Measurements from ENCODE around the gene GLI3. TPM values are rescaled to one million over a fixed set of nuclear protein-coding genes. Genes with fewer than 3 reads are reported as not detected.

GLI3 gene
- total and polyA plus RNA-seq, 2 donors (not counting 1 experiment from before 2014, with no cell fraction given) = 6.4 to 6.5 TPM

GRCh38 chr7:42138691-42139090, 98.3 kb downstream of the GLI3 start:
- no peaks in the 10 kb centered on the region for H3K79me2 ChIP-seq (ENCODE audit: control insufficient read depth, insufficient read depth, low read length)
- H4K20me1 ChIP-seq (ENCODE audit: control insufficient read depth, extremely low read depth, insufficient read depth, low read length) = no peaks in the 10 kb centered on the region

GRCh38 chr7:42137941-42138340, 99.1 kb downstream of the GLI3 start:
- TF ChIP-seq CTCF (conservative IDR thresholded peaks at IDR 0.05 in 1 of 2, IDR thresholded peaks at IDR 0.05 in 1 of 2; ENCODE audit: low read depth in 1 of 2, low read length in 2 of 2) = no peak
- TF ChIP-seq EZH2 (IDR thresholded peaks at IDR 0.05; ENCODE audit: low read length, missing control alignments) = no peak
- Histone ChIP-seq H2AFZ (ENCODE audit: low read length) (no peak overlapping the region), H3K4me1 (ENCODE audit: control insufficient read depth, extremely low read depth, insufficient read depth, low read length) (no peaks in the 10 kb centered on the region), H3K79me2 (ENCODE audit: control insufficient read depth, insufficient read depth, low read length) (no peaks in the 10 kb centered on the region), H3K27ac (ENCODE audit: insufficient read depth, low read length) (no peak overlapping the region), H4K20me1 (ENCODE audit: control insufficient read depth, extremely low read depth, insufficient read depth, low read length) (no peaks in the 10 kb centered on the region), H3K4me3 (replicated peaks in 1 of 4; ENCODE audit: control extremely low read depth in 1 of 4, insufficient read depth in 1 of 4, low read depth in 3 of 4, low read length in 4 of 4) (no peak overlapping the region), H3K36me3 (ENCODE audit: control insufficient read depth, insufficient read depth, low read length) (no peaks in the 10 kb centered on the region), H3K9me3 (ENCODE audit: control insufficient read depth, insufficient read depth, low read depth, low read length) (no peaks in the 10 kb centered on the region), H3K9ac (ENCODE audit: insufficient read depth, low read length) (no peak overlapping the region), H3K4me2 (ENCODE audit: extremely low read depth, insufficient read depth, low read length) (no peak overlapping the region), H3K27me3 (ENCODE audit: control insufficient read depth, insufficient read depth, low read length) (no peaks in the 10 kb centered on the region)
- no peak for DNase-seq (ENCODE audit: low read depth in 2 of 2)

More at GRCh38 chr7:42138691-42139090, 98.3 kb downstream of the GLI3 start:
- H3K4me1 ChIP-seq (ENCODE audit: control insufficient read depth, extremely low read depth, insufficient read depth, low read length) = peaks cover under 1% of the 10 kb centered on the region
- H2AFZ ChIP-seq (ENCODE audit: low read length) = no peak overlapping the region
- no peaks in the 10 kb centered on the region for H3K36me3 ChIP-seq (ENCODE audit: control insufficient read depth, insufficient read depth, low read length)
- DNase-seq (ENCODE audit: low read depth in 2 of 2) = no peak
- no peak overlapping the region for H3K4me2 ChIP-seq (ENCODE audit: extremely low read depth, insufficient read depth, low read length)
- H3K27me3 ChIP-seq (ENCODE audit: control insufficient read depth, insufficient read depth, low read length) = no peaks in the 10 kb centered on the region
- H3K27ac ChIP-seq (ENCODE audit: insufficient read depth, low read length) = no peak overlapping the region
- no peak overlapping the region for H3K9ac ChIP-seq (ENCODE audit: insufficient read depth, low read length)
- TF ChIP-seq EZH2 (IDR thresholded peaks at IDR 0.05; ENCODE audit: low read length, missing control alignments) (no peak), CTCF (conservative IDR thresholded peaks at IDR 0.05 in 1 of 2, IDR thresholded peaks at IDR 0.05 in 1 of 2; ENCODE audit: low read depth in 1 of 2, low read length in 2 of 2) (no peak)
- no peak overlapping the region for H3K4me3 ChIP-seq (replicated peaks in 1 of 4; ENCODE audit: control extremely low read depth in 1 of 4, insufficient read depth in 1 of 4, low read depth in 3 of 4, low read length in 4 of 4)
- no peaks in the 10 kb centered on the region for H3K9me3 ChIP-seq (ENCODE audit: control insufficient read depth, insufficient read depth, low read depth, low read length)

- Histone ChIP-seq H3K27ac (ENCODE audit: insufficient read depth, low read length) (no peak overlapping the region), H3K9ac (ENCODE audit: insufficient read depth, low read length) (no peak overlapping the region), H3K27me3 (ENCODE audit: control insufficient read depth, insufficient read depth, low read length) (no peaks in the 10 kb centered on the region), H3K4me1 (ENCODE audit: control insufficient read depth, extremely low read depth, insufficient read depth, low read length) (no peaks in the 10 kb centered on the region), H2AFZ (ENCODE audit: low read length) (no peak overlapping the region), H3K4me2 (ENCODE audit: extremely low read depth, insufficient read depth, low read length) (no peak overlapping the region), H3K36me3 (ENCODE audit: control insufficient read depth, insufficient read depth, low read length) (no peaks in the 10 kb centered on the region), H4K20me1 (ENCODE audit: control insufficient read depth, extremely low read depth, insufficient read depth, low read length) (no peaks in the 10 kb centered on the region), H3K79me2 (ENCODE audit: control insufficient read depth, insufficient read depth, low read length) (no peaks in the 10 kb centered on the region), H3K9me3 (ENCODE audit: control insufficient read depth, insufficient read depth, low read depth, low read length) (no peaks in the 10 kb centered on the region), H3K4me3 (replicated peaks in 1 of 4; ENCODE audit: control extremely low read depth in 1 of 4, insufficient read depth in 1 of 4, low read depth in 3 of 4, low read length in 4 of 4) (no peak overlapping the region)
- DNase-seq (ENCODE audit: low read depth in 2 of 2) = no peak
- TF ChIP-seq CTCF (conservative IDR thresholded peaks at IDR 0.05 in 1 of 2, IDR thresholded peaks at IDR 0.05 in 1 of 2; ENCODE audit: low read depth in 1 of 2, low read length in 2 of 2) = no peak
- no peak for TF ChIP-seq EZH2 (IDR thresholded peaks at IDR 0.05; ENCODE audit: low read length, missing control alignments)
These were observed 99.6 kb downstream of the GLI3 start for GRCh38 chr7:42137431-42137830.

All from fibroblast of lung (primary cell).